ENCODE data around the gene SLC36A4. TPM values are rescaled to one million over a fixed set of nuclear protein-coding genes. Genes with fewer than 3 reads are reported as not detected.

The SLC36A4 gene
- total and polyA plus RNA-seq, 2 of the 13 experiments (the other 11 are each of a cell fraction or from before 2014, with no cell fraction given), result 7.3 to 9.5 TPM

GRCh38 chr11:93122535-93123235 lies 75.1 kb downstream of the SLC36A4 start:
- H3K4me1 ChIP-seq (ENCODE audit: insufficient read depth, low read length), result no peaks in the 10 kb centered on the region
- ATAC-seq (no peak), FAIRE-seq (no peak), DNase-seq (ENCODE audit: low spot score) (no peak)
- no peak overlapping the region for H2AFZ ChIP-seq (ENCODE audit: low read length)
- no peaks in the 10 kb centered on the region for H3K79me2 ChIP-seq (ENCODE audit: insufficient read depth, low read length)
- intact Hi-C loops (cut with micrococcal nuclease; ENCODE audit: unreplicated experiment) (no loop called here), in situ Hi-C loops (cut with HindIII; ENCODE audit: extremely low pct_ligation_motif_present, low pct_unique_long_range_greater_than_20kb) (no loop called here)
- no peaks in the 10 kb centered on the region for H4K20me1 ChIP-seq (ENCODE audit: insufficient read depth, low read length)
- TF ChIP-seq SAP130 (CRISPR knock-in tag; IDR thresholded peaks at IDR 0.05; ENCODE audit: low read depth) (no peak), ZNF496 (CRISPR knock-in tag; IDR thresholded peaks at IDR 0.05; ENCODE audit: insufficient replicate concordance) (no peak), PREB (CRISPR knock-in tag; IDR thresholded peaks at IDR 0.05) (no peak), ZNF619 (CRISPR knock-in tag; IDR thresholded peaks at IDR 0.05) (no peak), ZNF589 (CRISPR knock-in tag; conservative IDR thresholded peaks at IDR 0.05) (no peak), NCOR1 (IDR thresholded peaks at IDR 0.05; ENCODE audit: borderline replicate concordance, low read length) (no peak), SRSF4 (IDR thresholded peaks at IDR 0.05; ENCODE audit: low read depth, low read length, poor library complexity, severe bottlenecking) (no peak), NFE2 (CRISPR knock-in tag; IDR thresholded peaks at IDR 0.05) (no peak), EEA1 (CRISPR knock-in tag; IDR thresholded peaks at IDR 0.05; ENCODE audit: borderline replicate concordance) (no peak), ZSCAN30 (CRISPR knock-in tag; IDR thresholded peaks at IDR 0.05) (no peak), ZNF30 (CRISPR knock-in tag; IDR thresholded peaks at IDR 0.05) (no peak), POGZ (CRISPR knock-in tag; IDR thresholded peaks at IDR 0.05) (no peak), ZMAT3 (CRISPR knock-in tag; conservative IDR thresholded peaks at IDR 0.05) (no peak)
- WGBS (ENCODE audit: low lambda C conversion rate), result 12% methylated on average over 2 of the region's 2 CpGs
- H3K36me3 ChIP-seq (replicated peaks in 1 of 2; ENCODE audit: control insufficient read depth in 1 of 2, insufficient read depth in 2 of 2, low read length in 2 of 2), result no peaks in the 10 kb centered on the region
- H3K4me3 ChIP-seq (replicated peaks in 1 of 3; ENCODE audit: insufficient read depth in 1 of 3, low read depth in 2 of 3, low read length in 3 of 3), result no peak overlapping the region
- BruUV-seq (replicated peaks), result no TSS peak
- POLR2A ChIA-PET, result no interaction called here
- no peak overlapping the region for H3K4me2 ChIP-seq (ENCODE audit: low read depth, low read length)
- H3K27ac ChIP-seq (ENCODE audit: extremely low read length, insufficient read depth, low read length), result no peak overlapping the region
- H3K9ac ChIP-seq (ENCODE audit: insufficient read depth, low read depth, low read length), result no peak overlapping the region
- H3K9me3 ChIP-seq (ENCODE audit: low read length), result no peaks in the 10 kb centered on the region
- CTCF ChIA-PET (ENCODE audit: low intra/inter-chr PET ratio, low total read pairs), result no interaction called here
- no peaks in the 10 kb centered on the region for H3K27me3 ChIP-seq (ENCODE audit: control insufficient read depth in 1 of 2, insufficient read depth in 2 of 2, low read length in 2 of 2)

Data from HepG2 (cell line).